8988T (cell line): ENCODE measurements around the gene FMO2.
"Not testable (repeated sequence)": the region's sequence is repeated elsewhere in the genome, so short reads cannot be mapped to it uniquely, and the experiment has no call there.

Source experiments
- DNase-seq: peaks from one replicate; pipeline ENCODE4 v3.0.0; 2011

FMO2 gene

GRCh38 chr1:171220081-171220420 is 35.0 kb downstream of the FMO2 start:
- no peak for DNase-seq

- no peak for DNase-seq
Measured at GRCh38 chr1:171220581-171221054, 35.5 kb downstream of the FMO2 start.

GRCh38 chr1:171221665-171222591 is 36.8 kb downstream of the FMO2 start:
- no peak for DNase-seq

GRCh38 chr1:171222936-171223335 is 37.8 kb downstream of the FMO2 start:
- no peak for DNase-seq

- not testable (repeated sequence) for DNase-seq
Measured at GRCh38 chr1:171224257-171224656, 39.2 kb downstream of the FMO2 start.

- peak; percentile 19 for DNase-seq
Measured at GRCh38 chr1:171226747-171227370, 41.8 kb downstream of the FMO2 start.

- DNase-seq = no peak
Measured at GRCh38 chr1:171231326-171231725, 46.2 kb downstream of the FMO2 start.

- DNase-seq = no peak
Measured at GRCh38 chr1:171233183-171233582, 48.1 kb downstream of the FMO2 start.

- not testable (repeated sequence) for DNase-seq
Measured at GRCh38 chr1:171236231-171236630, 51.1 kb downstream of the FMO2 start.

- no peak for DNase-seq
Measured at GRCh38 chr1:171243878-171244277, 58.8 kb downstream of the FMO2 start.

GRCh38 chr1:171245458-171246064 is 60.5 kb downstream of the FMO2 start:
- no peak for DNase-seq

GRCh38 chr1:171247501-171247900 is 62.4 kb downstream of the FMO2 start:
- DNase-seq = no peak

GRCh38 chr1:171248302-171248701 is 63.2 kb downstream of the FMO2 start, which contains the start of gene FMO1:
FMO1 (plus strand) TSS chr1:171248494; CDS start chr1:171258088, 9,594 bp downstream.
- DNase-seq = no peak

- DNase-seq = no peak
Measured at GRCh38 chr1:171248841-171249240, 63.7 kb downstream of the FMO2 start.

GRCh38 chr1:171250263-171250662 is 65.2 kb downstream of the FMO2 start:
- DNase-seq = no peak

GRCh38 chr1:171251042-171251951 is 66.2 kb downstream of the FMO2 start:
- DNase-seq = no peak

GRCh38 chr1:171251952-171252300 is 66.8 kb downstream of the FMO2 start:
- DNase-seq = no peak

GRCh38 chr1:171252482-171252881 is 67.4 kb downstream of the FMO2 start:
- no peak for DNase-seq

- no peak for DNase-seq
Measured at GRCh38 chr1:171254859-171255258, 69.8 kb downstream of the FMO2 start.

- DNase-seq = no peak
Measured at GRCh38 chr1:171256940-171257606, 72.0 kb downstream of the FMO2 start.

- DNase-seq = no peak
Measured at GRCh38 chr1:171257607-171258076, 72.5 kb downstream of the FMO2 start.

- DNase-seq = no peak
Measured at GRCh38 chr1:171258429-171258828, 73.3 kb downstream of the FMO2 start.
